Breast epithelium (tissue), 4 donors: Measurements from ENCODE around the gene OSR1. TPM values are rescaled to one million over a fixed set of nuclear protein-coding genes. Genes with fewer than 3 reads are reported as not detected.

Experiments
- DNase-seq, 2 donors: peaks; one replicate each; pipeline ENCODE4 v3.0.0-alpha.2; 2019; ENCODE audit warnings: low spot score in 2 of 2
- H3K27ac ChIP-seq, 2 donors: fragments of 200-600 bp; sonication (generic) in 1 of 2; one replicate each; pipeline ENCODE4 v1.5.1; 2016 to 2019; ENCODE audit warnings: mild to moderate bottlenecking in 1 of 2
- H3K27me3 ChIP-seq, 2 donors: fragments of 200-600 bp; sonication (generic) in 1 of 2; one replicate each; pipeline versions ENCODE4 v1.5.1 to v1.6.0; 2017 to 2019; ENCODE audit warnings: control low read depth in 1 of 2, mild to moderate bottlenecking in 1 of 2
- H3K36me3 ChIP-seq: fragments of 200-600 bp; one replicate; pipeline ENCODE4 v1.5.1; 2019
- H3K4me1 ChIP-seq, 2 donors: fragments of 200-600 bp; sonication (generic); one replicate each; pipeline ENCODE4 v1.5.1; 2016 to 2019; ENCODE audit warnings: control low read depth in 1 of 2
- H3K4me3 ChIP-seq, 3 donors: fragments of 200-600 bp; sonication (generic); 1 replicate in 2 of 3; 2 replicates in 1 of 3; pipeline ENCODE4 v1.5.1; 2016 to 2019; ENCODE audit warnings: mild to moderate bottlenecking in 3 of 3, moderate library complexity in 2 of 3
- H3K9me3 ChIP-seq, 2 donors: fragments of 200-600 bp; sonication (generic) in 1 of 2; one replicate each; pipeline ENCODE4 v1.5.1; 2016 to 2019; ENCODE audit warnings: control low read depth in 1 of 2
- CTCF ChIP-seq, 3 donors: fragments of 450-650 bp; IDR thresholded peaks; one replicate each; pipeline ENCODE4 v1.5.1; 2016 to 2017; ENCODE audit warnings: antibody characterized with exemption in 3 of 3, mild to moderate bottlenecking in 3 of 3, moderate library complexity in 3 of 3
- POLR2A ChIP-seq: fragments of 450-650 bp; IDR thresholded peaks from one replicate; pipeline ENCODE4 v1.6.1; 2016; ENCODE audit warnings: antibody characterized with exemption, mild to moderate bottlenecking, moderate library complexity
- POLR2AphosphoS5 ChIP-seq, 3 donors: sonication (generic); formaldehyde crosslinking; IDR thresholded peaks; one replicate each; pipeline ENCODE4 v1.6.1; 2017; ENCODE audit warnings: antibody characterized with exemption in 3 of 3
- intact Hi-C: fragments of 100-400 bp; cut with DNase I; formaldehyde crosslinking; loops from one replicate; pipeline ENCODE4 v1.15.1; 2023; ENCODE audit warnings: low total_unique reads
- total RNA-seq, 3 donors: library from RNA; depleted of rRNA; stranded (reverse); fragments of >200 nt; gene quantifications; one replicate each; pipeline ENCODE4 v1.1.0, GENCODE V29; 2016

OSR1 gene
- total RNA-seq, 3 donors from 2014 or later = 18.7 to 40.0 (median 34.1) TPM

- DNase-seq = no peak
- Histone ChIP-seq H3K4me3 (no peak overlapping the region), H3K9me3 (no peaks in the 10 kb centered on the region), H3K36me3 (no peaks in the 10 kb centered on the region), H3K4me1 (no peaks in the 10 kb centered on the region), H3K27ac (no peak overlapping the region), H3K27me3 (no peaks in the 10 kb centered on the region)
- intact Hi-C loops = no loop called here
- TF ChIP-seq POLR2AphosphoS5 (IDR thresholded peaks at IDR 0.05) (no peak), POLR2A (no peak), CTCF (IDR thresholded peaks at IDR 0.05) (no peak)
Measured at GRCh38 chr2:19378939-19379338, 20.5 kb upstream of the OSR1 start.

- Histone ChIP-seq H3K36me3 (no peaks in the 10 kb centered on the region), H3K27ac (no peak overlapping the region), H3K4me3 (no peak overlapping the region), H3K4me1 (no peaks in the 10 kb centered on the region), H3K9me3 (no peaks in the 10 kb centered on the region), H3K27me3 (no peaks in the 10 kb centered on the region)
- DNase-seq = no peak
- TF ChIP-seq CTCF (IDR thresholded peaks at IDR 0.05) (no peak), POLR2AphosphoS5 (IDR thresholded peaks at IDR 0.05) (no peak), POLR2A (no peak)
- intact Hi-C loops = no loop called here
Measured at GRCh38 chr2:19377717-19378116, 19.3 kb upstream of the OSR1 start.

GRCh38 chr2:19373352-19373751 is 14.9 kb upstream of the OSR1 start:
- H3K36me3 ChIP-seq = no peaks in the 10 kb centered on the region
- no peak for TF ChIP-seq POLR2A
- TF ChIP-seq POLR2AphosphoS5 (IDR thresholded peaks at IDR 0.05) = no peak
- no peak for TF ChIP-seq CTCF (IDR thresholded peaks at IDR 0.05)
- no peaks in the 10 kb centered on the region for H3K27me3 ChIP-seq
- no peak overlapping the region for H3K27ac ChIP-seq
- DNase-seq = no peak
- H3K9me3 ChIP-seq = no peaks in the 10 kb centered on the region
- no peak overlapping the region for H3K4me3 ChIP-seq
- intact Hi-C loops = no loop called here
- H3K4me1 ChIP-seq = no peaks in the 10 kb centered on the region

- no peaks in the 10 kb centered on the region for H3K9me3 ChIP-seq
- H3K36me3 ChIP-seq = no peaks in the 10 kb centered on the region
- DNase-seq = no peak
- no peak overlapping the region for H3K27ac ChIP-seq
- H3K4me1 ChIP-seq = no peaks in the 10 kb centered on the region
- intact Hi-C loops = no loop called here
- no peaks in the 10 kb centered on the region for H3K27me3 ChIP-seq
- no peak overlapping the region for H3K4me3 ChIP-seq
- TF ChIP-seq POLR2A = no peak
- TF ChIP-seq POLR2AphosphoS5 (IDR thresholded peaks at IDR 0.05) = no peak
- no peak for TF ChIP-seq CTCF (IDR thresholded peaks at IDR 0.05)
Measured at GRCh38 chr2:19371996-19372582, 13.7 kb upstream of the OSR1 start.

GRCh38 chr2:19369341-19369955 is 11.0 kb upstream of the OSR1 start:
- Histone ChIP-seq H3K27me3 (no peaks in the 10 kb centered on the region), H3K27ac (no peak overlapping the region), H3K9me3 (no peaks in the 10 kb centered on the region), H3K4me1 (no peaks in the 10 kb centered on the region), H3K36me3 (no peaks in the 10 kb centered on the region), H3K4me3 (no peak overlapping the region)
- intact Hi-C loops = no loop called here
- DNase-seq = no peak
- TF ChIP-seq CTCF (IDR thresholded peaks at IDR 0.05) (no peak), POLR2AphosphoS5 (IDR thresholded peaks at IDR 0.05) (no peak), POLR2A (no peak)
